Measurements from ENCODE around the gene GNAQ.

GNAQ gene

GRCh38 chr9:77825361-77825760, 206.2 kb downstream of the GNAQ start:
- Histone ChIP-seq H3K27ac (no peak overlapping the region), H3K4me3 (no peak overlapping the region)
- no peak for DNase-seq (ENCODE audit: low spot score)
- TF ChIP-seq CTCF (IDR thresholded peaks at IDR 0.05): no peak

- Histone ChIP-seq H3K4me3 (no peak overlapping the region), H3K27ac (no peak overlapping the region)
- no peak for TF ChIP-seq CTCF (IDR thresholded peaks at IDR 0.05)
- no peak for DNase-seq (ENCODE audit: low spot score)
Observed at GRCh38 chr9:77820293-77820954, 211.2 kb downstream of the GNAQ start.

GRCh38 chr9:77819657-77820056, 212.0 kb downstream of the GNAQ start:
- TF ChIP-seq CTCF (IDR thresholded peaks at IDR 0.05): no peak
- Histone ChIP-seq H3K27ac (peak overlapping the region in 1 of 2 donors; percentile 8), H3K4me3 (no peak overlapping the region)
- no peak for DNase-seq (ENCODE audit: low spot score)

GRCh38 chr9:77817590-77818311, 213.9 kb downstream of the GNAQ start:
- DNase-seq (ENCODE audit: low spot score): no peak

GRCh38 chr9:77816641-77817341, 214.8 kb downstream of the GNAQ start:
- Histone ChIP-seq H3K4me3 (no peak overlapping the region), H3K27ac (peak overlapping the region in 1 of 2 donors; percentile 8)
- no peak for TF ChIP-seq CTCF (IDR thresholded peaks at IDR 0.05)
- DNase-seq (ENCODE audit: low spot score): no peak

More at GRCh38 chr9:77817590-77818311, 213.9 kb downstream of the GNAQ start:
- Histone ChIP-seq H3K27ac (no peak overlapping the region), H3K4me3 (no peak overlapping the region)
- no peak for TF ChIP-seq CTCF (IDR thresholded peaks at IDR 0.05)

- H3K4me3 ChIP-seq: no peak overlapping the region
- no peak for TF ChIP-seq CTCF (IDR thresholded peaks at IDR 0.05)
Observed at GRCh38 chr9:77815260-77815659, 216.4 kb downstream of the GNAQ start.

More at GRCh38 chr9:77815260-77815659, 216.4 kb downstream of the GNAQ start:
- no peak overlapping the region for H3K27ac ChIP-seq
- DNase-seq (ENCODE audit: low spot score): no peak
